ENCODE data around the gene MKKS.
"Not testable (repeated sequence)": the region's sequence is repeated elsewhere in the genome, so short reads cannot be mapped to it uniquely, and the experiment has no call there.

Gene MKKS

GRCh38 chr20:10448270-10449156, 14.5 kb upstream of the MKKS start:
- DNase-seq (ENCODE audit: low spot score) = peak; percentile 18

GRCh38 chr20:10447028-10447427, 13.0 kb upstream of the MKKS start:
- peak; percentile 54 for DNase-seq (ENCODE audit: low spot score)

GRCh38 chr20:10445758-10446157, 11.7 kb upstream of the MKKS start:
- DNase-seq (ENCODE audit: low spot score) = no peak

GRCh38 chr20:10443936-10444335, 9.9 kb upstream of the MKKS start:
- no peak for DNase-seq (ENCODE audit: low spot score)

GRCh38 chr20:10438217-10438616, 4.2 kb upstream of the MKKS start:
- DNase-seq (ENCODE audit: low spot score) = no peak

- no peak for DNase-seq (ENCODE audit: low spot score)
These were observed 2.2 kb upstream of the MKKS start for GRCh38 chr20:10436053-10436699.

- peak; percentile 89 for DNase-seq (ENCODE audit: low spot score)
These were observed 1.1 kb upstream of the MKKS start, which contains the start of gene SLX4IP for GRCh38 chr20:10434832-10435812. SLX4IP (plus strand) TSS chr20:10435305; CDS start chr20:10458205, 22,900 bp downstream.

- peak; percentile 93 for DNase-seq (ENCODE audit: low spot score)
These were observed 427 bp upstream of the MKKS start for GRCh38 chr20:10434467-10434831.

GRCh38 chr20:10433014-10433622, 904 bp downstream of the MKKS start:
- DNase-seq (ENCODE audit: low spot score) = no peak

- DNase-seq (ENCODE audit: low spot score) = no peak
These were observed 1.9 kb downstream of the MKKS start for GRCh38 chr20:10432079-10432478.

GRCh38 chr20:10430704-10431103, 3.3 kb downstream of the MKKS start:
- DNase-seq (ENCODE audit: low spot score) = no peak

GRCh38 chr20:10430000-10430466, 4.0 kb downstream of the MKKS start:
- no peak for DNase-seq (ENCODE audit: low spot score)

GRCh38 chr20:10429443-10429981, 4.5 kb downstream of the MKKS start:
- DNase-seq (ENCODE audit: low spot score) = no peak

GRCh38 chr20:10428008-10428407, 6.0 kb downstream of the MKKS start:
- no peak for DNase-seq (ENCODE audit: low spot score)

GRCh38 chr20:10427060-10427692, 6.8 kb downstream of the MKKS start:
- peak; percentile 57 for DNase-seq (ENCODE audit: low spot score)

GRCh38 chr20:10423735-10424134, 10.3 kb downstream of the MKKS start:
- DNase-seq (ENCODE audit: low spot score) = no peak

- no peak for DNase-seq (ENCODE audit: low spot score)
These were observed 14.4 kb downstream of the MKKS start for GRCh38 chr20:10419550-10420133.

GRCh38 chr20:10417218-10417617, 16.8 kb downstream of the MKKS start:
- DNase-seq (ENCODE audit: low spot score) = not testable (repeated sequence)

- DNase-seq (ENCODE audit: low spot score) = no peak
These were observed 18.9 kb downstream of the MKKS start for GRCh38 chr20:10415013-10415650.

Measured in hematopoietic multipotent progenitor cell treated with erythropoietin and hydrocortisone succinate and interleukin-3 and kit ligand, for 15 days (in vitro differentiated cells).